NCI-H1417 treated with DMSO at 0.1 percent for 48 hours (cell line): ENCODE measurements around the gene AKR1C2.
"Not testable (repeated sequence)": the region's sequence is repeated elsewhere in the genome, so short reads cannot be mapped to it uniquely, and the experiment has no call there.

Experiments
- DNase-seq: peaks from one replicate; lab custom pipeline; 2025; lab: John Stamatoyannopoulos, UW

The AKR1C2 gene

GRCh38 chr10:5023177-5023805 lies 19.6 kb upstream of the AKR1C2 start:
- DNase-seq = no peak

- not testable (repeated sequence) for DNase-seq
These were observed 18.1 kb upstream of the AKR1C2 start for GRCh38 chr10:5021624-5022290.

GRCh38 chr10:5019770-5020612 lies 16.3 kb upstream of the AKR1C2 start:
- DNase-seq = peak; percentile 20

- not testable (repeated sequence) for DNase-seq
These were observed 15.1 kb upstream of the AKR1C2 start for GRCh38 chr10:5018671-5019277.

GRCh38 chr10:5018134-5018533 lies 14.5 kb upstream of the AKR1C2 start:
- DNase-seq = no peak

GRCh38 chr10:5014936-5015335 lies 11.3 kb upstream of the AKR1C2 start:
- DNase-seq = no peak

- DNase-seq = not testable (repeated sequence)
These were observed 10.7 kb upstream of the AKR1C2 start for GRCh38 chr10:5014200-5014910.

- DNase-seq = no peak
These were observed 9.7 kb upstream of the AKR1C2 start for GRCh38 chr10:5013385-5013784.

GRCh38 chr10:5012595-5012994 lies 8.9 kb upstream of the AKR1C2 start:
- no peak for DNase-seq

GRCh38 chr10:5011392-5011791 lies 7.7 kb upstream of the AKR1C2 start:
- DNase-seq = not testable (repeated sequence)

GRCh38 chr10:5010043-5010442 lies 6.4 kb upstream of the AKR1C2 start:
- not testable (repeated sequence) for DNase-seq

GRCh38 chr10:5008857-5009548 lies 5.3 kb upstream of the AKR1C2 start:
- DNase-seq = not testable (repeated sequence)

GRCh38 chr10:5004501-5004900 lies 844 bp upstream of the AKR1C2 start:
- not testable (repeated sequence) for DNase-seq

- DNase-seq = not testable (repeated sequence)
These were observed 351 bp upstream of the AKR1C2 start for GRCh38 chr10:5004030-5004385.

- no peak for DNase-seq
These were observed 1.5 kb downstream of the AKR1C2 start for GRCh38 chr10:5002013-5002727.

- no peak for DNase-seq
These were observed 5.0 kb downstream of the AKR1C2 start for GRCh38 chr10:4998671-4999070.

GRCh38 chr10:4994260-4994659 lies 9.4 kb downstream of the AKR1C2 start:
- not testable (repeated sequence) for DNase-seq

- DNase-seq = not testable (repeated sequence)
These were observed 11.1 kb downstream of the AKR1C2 start for GRCh38 chr10:4992564-4992963.

GRCh38 chr10:4991463-4991862 lies 12.2 kb downstream of the AKR1C2 start:
- not testable (repeated sequence) for DNase-seq

GRCh38 chr10:4990217-4990616 lies 13.4 kb downstream of the AKR1C2 start:
- no peak for DNase-seq
